ENCODE data around the gene TFF3. TPM values are rescaled to one million over a fixed set of nuclear protein-coding genes. Genes with fewer than 3 reads are reported as not detected.

TFF3 gene
- total and polyA plus RNA-seq, 5 donors, result 1.2 to 2.6 (median 1.9) TPM

- H3K4me1 ChIP-seq (ENCODE audit: control insufficient read depth, insufficient read depth, low read length), result peaks cover 6% of the 10 kb centered on the region
- ATAC-seq, result no peak
- no peak overlapping the region for H3K27ac ChIP-seq (ENCODE audit: low read length)
- no peak overlapping the region for H3K4me3 ChIP-seq (ENCODE audit: low read length)
- no peaks in the 10 kb centered on the region for H3K27me3 ChIP-seq (ENCODE audit: control insufficient read depth, insufficient read depth)
- H3K9me3 ChIP-seq (ENCODE audit: control insufficient read depth, low read length), result no peaks in the 10 kb centered on the region
- whole genome bisulfite sequencing, result 68% methylated on average over 12 of the region's 12 CpGs
- DNase-seq, result no peak
- intact Hi-C loops (cut with DNase I), result no loop called here
Measured at GRCh38 chr21:42310411-42311001, 4.7 kb downstream of the TFF3 start.

- H3K27me3 ChIP-seq (ENCODE audit: control insufficient read depth, insufficient read depth), result no peaks in the 10 kb centered on the region
- no peak overlapping the region for H3K4me3 ChIP-seq (ENCODE audit: low read length)
- H3K4me1 ChIP-seq (ENCODE audit: control insufficient read depth, insufficient read depth, low read length), result peaks cover 6% of the 10 kb centered on the region
- DNase-seq (peak in 2 of 3 donors; percentile 69 to 78), ATAC-seq (peak in 1 of 2 donors; percentile 31)
- no peak overlapping the region for H3K27ac ChIP-seq (ENCODE audit: low read length)
- no peaks in the 10 kb centered on the region for H3K9me3 ChIP-seq (ENCODE audit: control insufficient read depth, low read length)
- 11% methylated on average over 22 of the region's 22 CpGs for WGBS
- intact Hi-C loops (cut with DNase I), result no loop called here
Measured at GRCh38 chr21:42309753-42310213, 5.4 kb downstream of the TFF3 start.

GRCh38 chr21:42308914-42309752, 6.1 kb downstream of the TFF3 start:
- Histone ChIP-seq H3K4me3 (ENCODE audit: low read length) (no peak overlapping the region), H3K4me1 (ENCODE audit: control insufficient read depth, insufficient read depth, low read length) (peaks cover 6% of the 10 kb centered on the region), H3K27me3 (ENCODE audit: control insufficient read depth, insufficient read depth) (no peaks in the 10 kb centered on the region), H3K9me3 (ENCODE audit: control insufficient read depth, low read length) (no peaks in the 10 kb centered on the region), H3K27ac (ENCODE audit: low read length) (no peak overlapping the region)
- intact Hi-C loops (cut with DNase I), result no loop called here
- WGBS, result 56% methylated on average over 23 of the region's 23 CpGs
- DNase-seq (no peak), ATAC-seq (no peak)

GRCh38 chr21:42308161-42308913, 6.9 kb downstream of the TFF3 start:
- DNase-seq (peak in 1 of 3 donors; percentile 54), ATAC-seq (no peak)
- WGBS, result 80% methylated on average over 17 of the region's 17 CpGs
- Histone ChIP-seq H3K27me3 (ENCODE audit: control insufficient read depth, insufficient read depth) (no peaks in the 10 kb centered on the region), H3K9me3 (ENCODE audit: control insufficient read depth, low read length) (no peaks in the 10 kb centered on the region), H3K4me1 (ENCODE audit: control insufficient read depth, insufficient read depth, low read length) (peaks cover 5% of the 10 kb centered on the region), H3K4me3 (ENCODE audit: low read length) (no peak overlapping the region), H3K27ac (ENCODE audit: low read length) (no peak overlapping the region)
- intact Hi-C loops (cut with DNase I), result no loop called here

GRCh38 chr21:42307106-42307505, 8.1 kb downstream of the TFF3 start:
- ATAC-seq (no peak), DNase-seq (no peak)
- Histone ChIP-seq H3K9me3 (ENCODE audit: control insufficient read depth, low read length) (no peaks in the 10 kb centered on the region), H3K4me1 (ENCODE audit: control insufficient read depth, insufficient read depth, low read length) (no peaks in the 10 kb centered on the region), H3K27me3 (ENCODE audit: control insufficient read depth, insufficient read depth) (no peaks in the 10 kb centered on the region), H3K4me3 (ENCODE audit: low read length) (no peak overlapping the region), H3K27ac (ENCODE audit: low read length) (no peak overlapping the region)
- 78% methylated on average over 5 of the region's 5 CpGs for WGBS
- intact Hi-C loops (cut with DNase I), result no loop called here

- H3K27me3 ChIP-seq (ENCODE audit: control insufficient read depth, insufficient read depth), result no peaks in the 10 kb centered on the region
- no peak overlapping the region for H3K27ac ChIP-seq (ENCODE audit: low read length)
- no peak for ATAC-seq
- no peak for DNase-seq
- 74% methylated on average over 17 of the region's 17 CpGs for WGBS
- no peaks in the 10 kb centered on the region for H3K4me1 ChIP-seq (ENCODE audit: control insufficient read depth, insufficient read depth, low read length)
- no peaks in the 10 kb centered on the region for H3K9me3 ChIP-seq (ENCODE audit: control insufficient read depth, low read length)
- H3K4me3 ChIP-seq (ENCODE audit: low read length), result no peak overlapping the region
- intact Hi-C loops (cut with DNase I), result no loop called here
Measured at GRCh38 chr21:42306366-42307035, 8.7 kb downstream of the TFF3 start.

- ATAC-seq (no peak), DNase-seq (no peak)
- Histone ChIP-seq H3K4me3 (ENCODE audit: low read length) (no peak overlapping the region), H3K27me3 (ENCODE audit: control insufficient read depth, insufficient read depth) (no peaks in the 10 kb centered on the region), H3K4me1 (ENCODE audit: control insufficient read depth, insufficient read depth, low read length) (no peaks in the 10 kb centered on the region), H3K9me3 (ENCODE audit: control insufficient read depth, low read length) (no peaks in the 10 kb centered on the region), H3K27ac (ENCODE audit: low read length) (no peak overlapping the region)
- intact Hi-C loops (cut with DNase I), result no loop called here
- WGBS, result 95% methylated on average over 33 of the region's 33 CpGs
Measured at GRCh38 chr21:42305707-42306147, 9.5 kb downstream of the TFF3 start.

- intact Hi-C loops (cut with DNase I), result no loop called here
- Histone ChIP-seq H3K4me1 (ENCODE audit: control insufficient read depth, insufficient read depth, low read length) (no peaks in the 10 kb centered on the region), H3K27ac (ENCODE audit: low read length) (no peak overlapping the region), H3K4me3 (ENCODE audit: low read length) (no peak overlapping the region), H3K9me3 (ENCODE audit: control insufficient read depth, low read length) (no peaks in the 10 kb centered on the region), H3K27me3 (ENCODE audit: control insufficient read depth, insufficient read depth) (no peaks in the 10 kb centered on the region)
- 81% methylated on average over 22 of the region's 22 CpGs for WGBS
- no peak for DNase-seq
- ATAC-seq, result no peak
Measured at GRCh38 chr21:42304556-42305454, 10.4 kb downstream of the TFF3 start.

GRCh38 chr21:42303443-42303842, 11.8 kb downstream of the TFF3 start:
- no peak for DNase-seq
- peaks cover 2% of the 10 kb centered on the region for H3K4me1 ChIP-seq (ENCODE audit: control insufficient read depth, insufficient read depth, low read length)
- 75% methylated on average over 3 of the region's 3 CpGs for WGBS
- intact Hi-C loops (cut with DNase I), result no loop called here
- H3K4me3 ChIP-seq (ENCODE audit: low read length), result no peak overlapping the region
- no peak for ATAC-seq
- H3K27ac ChIP-seq (ENCODE audit: low read length), result no peak overlapping the region
- H3K27me3 ChIP-seq (ENCODE audit: control insufficient read depth, insufficient read depth), result no peaks in the 10 kb centered on the region
- no peaks in the 10 kb centered on the region for H3K9me3 ChIP-seq (ENCODE audit: control insufficient read depth, low read length)

GRCh38 chr21:42302794-42303193, 12.4 kb downstream of the TFF3 start:
- Histone ChIP-seq H3K27me3 (ENCODE audit: control insufficient read depth, insufficient read depth) (no peaks in the 10 kb centered on the region), H3K27ac (ENCODE audit: low read length) (no peak overlapping the region), H3K9me3 (ENCODE audit: control insufficient read depth, low read length) (no peaks in the 10 kb centered on the region), H3K4me3 (ENCODE audit: low read length) (no peak overlapping the region), H3K4me1 (ENCODE audit: control insufficient read depth, insufficient read depth, low read length) (peaks cover 2% of the 10 kb centered on the region)
- intact Hi-C loops (cut with DNase I), result no loop called here
- 84% methylated on average over 7 of the region's 7 CpGs for WGBS
- ATAC-seq (no peak), DNase-seq (no peak)

All from right cardiac atrium (tissue), 5 donors.